ENCODE measurements around the gene CTCFL.
A peak's percentile ranks its signal among the peaks of the same experiment; 100 is the strongest.

CTCFL gene

GRCh38 chr20:57498425-57499400, 26.2 kb downstream of the CTCFL start:
- TF ChIP-seq CREB1 (IDR thresholded peaks at IDR 0.05; ENCODE audit: low read depth) (no peak), RAD21 (IDR thresholded peaks at IDR 0.05; ENCODE audit: low read depth) (peak; percentile 63), EP300 (IDR thresholded peaks at IDR 0.05; ENCODE audit: borderline replicate concordance) (no peak)

- TF ChIP-seq USF1 (IDR thresholded peaks at IDR 0.05) (no peak), CEBPB (IDR thresholded peaks at IDR 0.05) (no peak), NFIC (IDR thresholded peaks at IDR 0.05) (no peak), YY1 (IDR thresholded peaks at IDR 0.05; ENCODE audit: low read depth) (no peak), ZBTB7A (IDR thresholded peaks at IDR 0.05; ENCODE audit: low read depth) (no peak), EP300 (IDR thresholded peaks at IDR 0.05; ENCODE audit: borderline replicate concordance) (no peak), TEAD4 (IDR thresholded peaks at IDR 0.05) (no peak), FOXM1 (IDR thresholded peaks at IDR 0.05; ENCODE audit: borderline replicate concordance, low read depth) (no peak), CREB1 (IDR thresholded peaks at IDR 0.05; ENCODE audit: low read depth) (no peak), EGR1 (IDR thresholded peaks at IDR 0.05) (no peak), RAD21 (IDR thresholded peaks at IDR 0.05; ENCODE audit: low read depth) (no peak), TAF1 (IDR thresholded peaks at IDR 0.05; ENCODE audit: low read depth) (no peak), TCF12 (IDR thresholded peaks at IDR 0.05; ENCODE audit: low read depth) (no peak), REST (IDR thresholded peaks at IDR 0.05; ENCODE audit: low read depth) (no peak), MAX (IDR thresholded peaks at IDR 0.05) (no peak)
Observed at GRCh38 chr20:57496592-57496991, 28.3 kb downstream of the CTCFL start.

- no peak for TF ChIP-seq MAX (IDR thresholded peaks at IDR 0.05)
- TF ChIP-seq NFIC (IDR thresholded peaks at IDR 0.05) = no peak
- no peak for TF ChIP-seq FOXM1 (IDR thresholded peaks at IDR 0.05; ENCODE audit: borderline replicate concordance, low read depth)
- no peak for TF ChIP-seq REST (IDR thresholded peaks at IDR 0.05; ENCODE audit: low read depth)
- no peak for TF ChIP-seq CEBPB (IDR thresholded peaks at IDR 0.05)
- no peak for TF ChIP-seq EGR1 (IDR thresholded peaks at IDR 0.05)
- no peak for TF ChIP-seq CREB1 (IDR thresholded peaks at IDR 0.05; ENCODE audit: low read depth)
- TF ChIP-seq TEAD4 (IDR thresholded peaks at IDR 0.05) = no peak
- TF ChIP-seq EP300 (IDR thresholded peaks at IDR 0.05; ENCODE audit: borderline replicate concordance) = no peak
- no peak for TF ChIP-seq YY1 (IDR thresholded peaks at IDR 0.05; ENCODE audit: low read depth)
- TF ChIP-seq TAF1 (IDR thresholded peaks at IDR 0.05; ENCODE audit: low read depth) = no peak
- TF ChIP-seq ZBTB7A (IDR thresholded peaks at IDR 0.05; ENCODE audit: low read depth) = no peak
Observed at GRCh38 chr20:57495978-57496377, 29.0 kb downstream of the CTCFL start.

- TF ChIP-seq EP300 (IDR thresholded peaks at IDR 0.05; ENCODE audit: borderline replicate concordance) (no peak), MAX (IDR thresholded peaks at IDR 0.05) (no peak), RAD21 (IDR thresholded peaks at IDR 0.05; ENCODE audit: low read depth) (no peak), REST (IDR thresholded peaks at IDR 0.05; ENCODE audit: low read depth) (no peak), CEBPB (IDR thresholded peaks at IDR 0.05) (no peak), FOXM1 (IDR thresholded peaks at IDR 0.05; ENCODE audit: borderline replicate concordance, low read depth) (no peak)
Observed at GRCh38 chr20:57493091-57493615, 31.8 kb downstream of the CTCFL start.
